GM23338 (cell line): ENCODE results near the gene TMEM86A. TPM values are rescaled to one million over a fixed set of nuclear protein-coding genes. Genes with fewer than 3 reads are reported as not detected.

ENCODE experiments used
- ATAC-seq: fragments of 200-7000 bp; cut with Tn5 transposase; 3 replicates; pipeline ENCODE4 v1.9.1; 2020
- DNase-seq: peaks from one replicate; pipeline ENCODE4 v3.0.0-alpha.2; 2015; ENCODE audit warnings: low spot score
- H2AFZ ChIP-seq: fragments of 200-600 bp; sonication (generic); 2 replicates; pipeline ENCODE4 v1.8.0; 2016; ENCODE audit warnings: antibody characterized with exemption, mild to moderate bottlenecking, moderate library complexity
- H3F3A ChIP-seq: fragments of 200-600 bp; sonication (generic); replicated peaks from 2 replicates; pipeline ENCODE4 v1.8.0; 2017; ENCODE audit warnings: antibody characterized with exemption, mixed run types, low read depth
- H3K27ac ChIP-seq: fragments of 200-600 bp; sonication (generic); 2 replicates; pipeline ENCODE4 v1.6.1; 2016; ENCODE audit warnings: low read depth
- H3K27me3 ChIP-seq: fragments of 200-600 bp; sonication (generic); 2 replicates; pipeline ENCODE4 v1.8.0; 2016; ENCODE audit warnings: mild to moderate bottlenecking, mixed run types, moderate library complexity; ENCODE audit not compliant: insufficient read depth
- H3K36me3 ChIP-seq: fragments of 200-600 bp; sonication (generic); 2 replicates; pipeline ENCODE4 v1.8.0; 2016; ENCODE audit warnings: mild to moderate bottlenecking; ENCODE audit not compliant: insufficient read depth
- H3K4me1 ChIP-seq: fragments of 200-600 bp; sonication (generic); 2 replicates; pipeline ENCODE4 v1.8.0; 2016; ENCODE audit warnings: mild to moderate bottlenecking, moderate library complexity; ENCODE audit not compliant: insufficient read depth
- H3K4me2 ChIP-seq: fragments of 200-600 bp; sonication (generic); 2 replicates; pipeline ENCODE4 v1.7.1; 2017; ENCODE audit warnings: mixed run types
- H3K4me3 ChIP-seq: fragments of 200-600 bp; sonication (generic); 2 replicates; pipeline ENCODE4 v1.6.1; 2016; ENCODE audit warnings: mixed run types
- H3K79me2 ChIP-seq: fragments of 200-600 bp; sonication (generic); replicated peaks from 2 replicates; pipeline ENCODE4 v1.8.0; 2017; ENCODE audit warnings: mild to moderate bottlenecking; ENCODE audit not compliant: insufficient read depth
- H3K9me2 ChIP-seq: fragments of 200-600 bp; sonication (generic); 2 replicates; pipeline ENCODE4 v1.8.0; 2017; ENCODE audit not compliant: insufficient read depth
- H4K20me1 ChIP-seq: fragments of 200-600 bp; sonication (generic); replicated peaks from 2 replicates; pipeline ENCODE4 v1.8.0; 2017; ENCODE audit warnings: mild to moderate bottlenecking; ENCODE audit not compliant: insufficient read depth
- H3K27ac Mint-ChIP-seq: 2 replicates; pipeline ENCODE4 v1.8.0; 2020; ENCODE audit warnings: inconsistent platforms, mild to moderate bottlenecking, moderate library complexity, mixed read lengths
- H3K27me3 Mint-ChIP-seq: 3 replicates; pipeline ENCODE4 v1.8.0; 2022; ENCODE audit warnings: low read depth, mild to moderate bottlenecking, moderate library complexity, mixed read lengths, inconsistent platforms; ENCODE audit not compliant: insufficient read depth, poor library complexity
- H3K36me3 Mint-ChIP-seq: 3 replicates; pipeline ENCODE4 v1.8.0; 2021; ENCODE audit warnings: low read depth, mild to moderate bottlenecking, inconsistent platforms, moderate library complexity, mixed read lengths
- H3K4me1 Mint-ChIP-seq: 3 replicates; pipeline ENCODE4 v1.8.0; 2020; ENCODE audit warnings: mild to moderate bottlenecking, inconsistent platforms, mixed read lengths
- H3K4me3 Mint-ChIP-seq: 3 replicates; pipeline ENCODE4 v1.8.0; 2021; ENCODE audit warnings: moderate library complexity, mild to moderate bottlenecking, inconsistent platforms, mixed read lengths
- H3K9me3 Mint-ChIP-seq: 3 replicates; pipeline ENCODE4 v1.8.0; 2020; ENCODE audit warnings: moderate library complexity, mild to moderate bottlenecking, inconsistent platforms, mixed read lengths
- CREB1 ChIP-seq: fragments of 250-450 bp; sonication (Bioruptor Pico); IDR thresholded peaks from 2 replicates; pipeline ENCODE4 v1.5.0; 2020; ENCODE audit warnings: low read depth, mild to moderate bottlenecking, moderate library complexity
- EZH2 ChIP-seq: fragments of 200-600 bp; sonication (generic); IDR thresholded peaks from one replicate; pipeline ENCODE4 v1.8.0; 2017; ENCODE audit warnings: antibody characterized with exemption, mild to moderate bottlenecking, low read depth; ENCODE audit not compliant: unreplicated experiment
- EZH2phosphoT487 ChIP-seq: fragments of 200-600 bp; sonication (generic); IDR thresholded peaks from one replicate; pipeline ENCODE4 v1.8.1; 2018; ENCODE audit warnings: antibody characterized with exemption; ENCODE audit not compliant: unreplicated experiment
- JUNB ChIP-seq: IDR thresholded peaks from one replicate; pipeline ENCODE4 v1.6.1; 2016; ENCODE audit warnings: antibody characterized with exemption; ENCODE audit not compliant: unreplicated experiment
- NANOG ChIP-seq: IDR thresholded peaks from 2 replicates; pipeline ENCODE4 v1.6.1; 2016; ENCODE audit warnings: antibody characterized with exemption, borderline replicate concordance
- POLR2AphosphoS5 ChIP-seq: IDR thresholded peaks from 2 replicates; pipeline ENCODE4 v1.6.1; 2016; ENCODE audit warnings: antibody characterized with exemption, low read depth
- ZNF331 ChIP-seq: fragments of 250-450 bp; sonication (Bioruptor Pico); IDR thresholded peaks from 2 replicates; pipeline ENCODE4 v1.5.0; 2020; ENCODE audit warnings: low read depth, mild to moderate bottlenecking, moderate library complexity
- polyA plus RNA-seq: library from polyadenylated mRNA; unstranded; fragments of >200 nt; fragmentation: Nextera tagmentation; extraction: Ambion mirVana; gene quantifications from 2 replicates; pipeline ENCODE4 v1.2.1, GENCODE V29; 2016
- total RNA-seq: library from RNA; depleted of rRNA; stranded (reverse); fragments of >200 nt; shearing (Covaris generic); gene quantifications from 2 replicates; pipeline ENCODE4 v1.2.3, GENCODE V29; 2014
- TF ChIP-seq, protein P1 (sequence below), 2 experiments: fragments of 200-600 bp in 1 of 2; sonication (generic) in 1 of 2; conservative IDR thresholded peaks; 2 replicates each; pipeline versions ENCODE4 v1.5.1 to v1.6.1; 2016 to 2017; ENCODE audit warnings: antibody characterized with exemption in 2 of 2, low read depth in 2 of 2, mild to moderate bottlenecking in 2 of 2, moderate library complexity in 1 of 2
- TF ChIP-seq, protein P2 (sequence below): IDR thresholded peaks from 2 replicates; pipeline ENCODE4 v1.6.1; 2016; ENCODE audit warnings: antibody characterized with exemption
- TF ChIP-seq, protein P3 (sequence below): IDR thresholded peaks from one replicate; pipeline ENCODE4 v1.6.1; 2018; ENCODE audit warnings: antibody characterized with exemption; ENCODE audit not compliant: unreplicated experiment

TMEM86A gene
- total and polyA plus RNA-seq, 2 experiments from 2014 or later = 0.45 to 0.91 TPM

- TF ChIP-seq JUNB = no peak
- TF ChIP-seq ZNF331 (CRISPR knock-in tag) = no peak
- TF ChIP-seq, protein P1, sequence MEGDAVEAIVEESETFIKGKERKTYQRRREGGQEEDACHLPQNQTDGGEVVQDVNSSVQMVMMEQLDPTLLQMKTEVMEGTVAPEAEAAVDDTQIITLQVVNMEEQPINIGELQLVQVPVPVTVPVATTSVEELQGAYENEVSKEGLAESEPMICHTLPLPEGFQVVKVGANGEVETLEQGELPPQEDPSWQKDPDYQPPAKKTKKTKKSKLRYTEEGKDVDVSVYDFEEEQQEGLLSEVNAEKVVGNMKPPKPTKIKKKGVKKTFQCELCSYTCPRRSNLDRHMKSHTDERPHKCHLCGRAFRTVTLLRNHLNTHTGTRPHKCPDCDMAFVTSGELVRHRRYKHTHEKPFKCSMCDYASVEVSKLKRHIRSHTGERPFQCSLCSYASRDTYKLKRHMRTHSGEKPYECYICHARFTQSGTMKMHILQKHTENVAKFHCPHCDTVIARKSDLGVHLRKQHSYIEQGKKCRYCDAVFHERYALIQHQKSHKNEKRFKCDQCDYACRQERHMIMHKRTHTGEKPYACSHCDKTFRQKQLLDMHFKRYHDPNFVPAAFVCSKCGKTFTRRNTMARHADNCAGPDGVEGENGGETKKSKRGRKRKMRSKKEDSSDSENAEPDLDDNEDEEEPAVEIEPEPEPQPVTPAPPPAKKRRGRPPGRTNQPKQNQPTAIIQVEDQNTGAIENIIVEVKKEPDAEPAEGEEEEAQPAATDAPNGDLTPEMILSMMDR (conservative IDR thresholded peaks at IDR 0.05; ENCODE audit: low read depth in 2 of 2) = no peak
- no peak for TF ChIP-seq NANOG
Measured at GRCh38 chr11:18714443-18714780, 15.8 kb downstream of the TMEM86A start (continued).

- peaks cover 5% of the 10 kb centered on the region; the same call in 2 of the 3 replicates for H3K4me1 Mint-ChIP-seq
- H3K4me3 ChIP-seq = no peak overlapping the region
- H3F3A ChIP-seq = no peaks in the 10 kb centered on the region
- no peak overlapping the region for H3K4me3 Mint-ChIP-seq
- ATAC-seq (no peak), DNase-seq (no peak)
- H3K27me3 ChIP-seq = no peaks in the 10 kb centered on the region
- no peaks in the 10 kb centered on the region for H3K9me2 ChIP-seq
- no peak overlapping the region for H2AFZ ChIP-seq
- TF ChIP-seq EZH2 (no peak), POLR2AphosphoS5 (no peak), CREB1 (CRISPR knock-in tag) (no peak), EZH2phosphoT487 (no peak), JUNB (no peak)
- TF ChIP-seq, protein P2, sequence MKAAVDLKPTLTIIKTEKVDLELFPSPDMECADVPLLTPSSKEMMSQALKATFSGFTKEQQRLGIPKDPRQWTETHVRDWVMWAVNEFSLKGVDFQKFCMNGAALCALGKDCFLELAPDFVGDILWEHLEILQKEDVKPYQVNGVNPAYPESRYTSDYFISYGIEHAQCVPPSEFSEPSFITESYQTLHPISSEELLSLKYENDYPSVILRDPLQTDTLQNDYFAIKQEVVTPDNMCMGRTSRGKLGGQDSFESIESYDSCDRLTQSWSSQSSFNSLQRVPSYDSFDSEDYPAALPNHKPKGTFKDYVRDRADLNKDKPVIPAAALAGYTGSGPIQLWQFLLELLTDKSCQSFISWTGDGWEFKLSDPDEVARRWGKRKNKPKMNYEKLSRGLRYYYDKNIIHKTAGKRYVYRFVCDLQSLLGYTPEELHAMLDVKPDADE = no peak
- TF ChIP-seq, protein P3, sequence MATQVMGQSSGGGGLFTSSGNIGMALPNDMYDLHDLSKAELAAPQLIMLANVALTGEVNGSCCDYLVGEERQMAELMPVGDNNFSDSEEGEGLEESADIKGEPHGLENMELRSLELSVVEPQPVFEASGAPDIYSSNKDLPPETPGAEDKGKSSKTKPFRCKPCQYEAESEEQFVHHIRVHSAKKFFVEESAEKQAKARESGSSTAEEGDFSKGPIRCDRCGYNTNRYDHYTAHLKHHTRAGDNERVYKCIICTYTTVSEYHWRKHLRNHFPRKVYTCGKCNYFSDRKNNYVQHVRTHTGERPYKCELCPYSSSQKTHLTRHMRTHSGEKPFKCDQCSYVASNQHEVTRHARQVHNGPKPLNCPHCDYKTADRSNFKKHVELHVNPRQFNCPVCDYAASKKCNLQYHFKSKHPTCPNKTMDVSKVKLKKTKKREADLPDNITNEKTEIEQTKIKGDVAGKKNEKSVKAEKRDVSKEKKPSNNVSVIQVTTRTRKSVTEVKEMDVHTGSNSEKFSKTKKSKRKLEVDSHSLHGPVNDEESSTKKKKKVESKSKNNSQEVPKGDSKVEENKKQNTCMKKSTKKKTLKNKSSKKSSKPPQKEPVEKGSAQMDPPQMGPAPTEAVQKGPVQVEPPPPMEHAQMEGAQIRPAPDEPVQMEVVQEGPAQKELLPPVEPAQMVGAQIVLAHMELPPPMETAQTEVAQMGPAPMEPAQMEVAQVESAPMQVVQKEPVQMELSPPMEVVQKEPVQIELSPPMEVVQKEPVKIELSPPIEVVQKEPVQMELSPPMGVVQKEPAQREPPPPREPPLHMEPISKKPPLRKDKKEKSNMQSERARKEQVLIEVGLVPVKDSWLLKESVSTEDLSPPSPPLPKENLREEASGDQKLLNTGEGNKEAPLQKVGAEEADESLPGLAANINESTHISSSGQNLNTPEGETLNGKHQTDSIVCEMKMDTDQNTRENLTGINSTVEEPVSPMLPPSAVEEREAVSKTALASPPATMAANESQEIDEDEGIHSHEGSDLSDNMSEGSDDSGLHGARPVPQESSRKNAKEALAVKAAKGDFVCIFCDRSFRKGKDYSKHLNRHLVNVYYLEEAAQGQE = no peak
- no peaks in the 10 kb centered on the region for H3K36me3 ChIP-seq
- peaks cover 9% of the 10 kb centered on the region for H3K27me3 Mint-ChIP-seq
- no peak overlapping the region for H3K4me2 ChIP-seq
- H3K27ac Mint-ChIP-seq = no peak overlapping the region
- no peaks in the 10 kb centered on the region for H4K20me1 ChIP-seq
- H3K4me1 ChIP-seq = no peaks in the 10 kb centered on the region; the same call in 1 of the 2 replicates
- H3K79me2 ChIP-seq = no peaks in the 10 kb centered on the region
- H3K36me3 Mint-ChIP-seq = no peaks in the 10 kb centered on the region
- no peaks in the 10 kb centered on the region for H3K9me3 Mint-ChIP-seq
- H3K27ac ChIP-seq = no peak overlapping the region
Measured at GRCh38 chr11:18715476-18715875, 16.9 kb downstream of the TMEM86A start.
